H1 (cell line): ENCODE data around the gene ADPGK. TPM values are rescaled to one million over a fixed set of nuclear protein-coding genes. Genes with fewer than 3 reads are reported as not detected.
"Not testable (repeated sequence)": the region's sequence is repeated elsewhere in the genome, so short reads cannot be mapped to it uniquely, and the experiment has no call there.

ENCODE experiments used
- CTCF ChIA-PET: fragments of 300-600 bp; sonication (Branson Sonifier 250); formaldehyde crosslinking; loops from one replicate; lab custom pipeline; 2021; ENCODE audit not compliant: partially characterized antibody; lab: Charles Lee
- POLR2A ChIA-PET: fragments of 300-600 bp; sonication (Branson Sonifier 250); formaldehyde crosslinking; loops from one replicate; lab custom pipeline; 2021; ENCODE audit warnings: inconsistent platforms; ENCODE audit not compliant: partially characterized antibody; lab: Charles Lee
- DNase-seq, 2 experiments: peaks; one replicate each; pipeline versions ENCODE4 v3.0.0 to v3.0.0-alpha.2; 2010 to 2022; ENCODE audit warnings: low spot score in 2 of 2, low read depth in 1 of 2, mixed read lengths in 1 of 2
- FAIRE-seq: peaks from 2 replicates; lab custom pipeline; 2011; peaks lifted over from hg19 to GRCh38; lab: Jason Lieb, UNC
- H2AFZ ChIP-seq: 2 replicates; pipeline ENCODE4 v1.8.1; 2012; ENCODE audit warnings: low read length, inconsistent platforms
- H2AK5ac ChIP-seq: 2 replicates; pipeline ENCODE4 v1.6.1; 2013; ENCODE audit warnings: low read depth, low read length
- H2BK120ac ChIP-seq: replicated peaks from 2 replicates; pipeline ENCODE3; 2013; ENCODE audit warnings: low read depth, low read length, inconsistent platforms
- H2BK12ac ChIP-seq: 2 replicates; pipeline ENCODE4 v1.6.1; 2013; ENCODE audit warnings: low read depth, low read length
- H2BK15ac ChIP-seq: 2 replicates; pipeline ENCODE4 v1.6.1; 2013; ENCODE audit warnings: low read length
- H2BK20ac ChIP-seq: 2 replicates; pipeline ENCODE4 v1.6.1; 2013; ENCODE audit warnings: low read length
- H2BK5ac ChIP-seq: 2 replicates; pipeline ENCODE4 v1.6.1; 2013; ENCODE audit warnings: low read depth, low read length
- H3K14ac ChIP-seq: 2 replicates; pipeline ENCODE4 v1.6.1; 2013; ENCODE audit warnings: inconsistent platforms; ENCODE audit not compliant: insufficient read length
- H3K18ac ChIP-seq: 2 replicates; pipeline ENCODE4 v1.6.1; 2013; ENCODE audit warnings: low read length; ENCODE audit errors: extremely low read depth
- H3K23ac ChIP-seq: 2 replicates; pipeline ENCODE4 v1.6.1; 2013; ENCODE audit warnings: inconsistent platforms; ENCODE audit not compliant: insufficient read length
- H3K23me2 ChIP-seq: 2 replicates; pipeline ENCODE4 v1.6.1; 2013; ENCODE audit warnings: low read depth, low read length
- H3K27ac ChIP-seq: 2 replicates; pipeline ENCODE4 v1.6.1; 2011; ENCODE audit warnings: low read depth, low read length, inconsistent platforms
- H3K27me3 ChIP-seq, 4 experiments: replicated peaks in 1 of 4; 1 replicate in 1 of 4; 2 replicates in 3 of 4; pipeline versions ENCODE4 v1.6.1 to v1.8.1; 2011 to 2013; ENCODE audit warnings: low read length in 3 of 4, mild to moderate bottlenecking in 3 of 4, inconsistent platforms in 2 of 4, mixed read lengths in 2 of 4, moderate library complexity in 1 of 4; ENCODE audit not compliant: control insufficient read depth in 3 of 4, insufficient read depth in 3 of 4; ENCODE audit errors: extremely low read depth in 1 of 4
- H3K36me3 ChIP-seq, 4 experiments: 2 replicates each; pipeline versions ENCODE4 v1.6.1 to v1.8.1; 2011 to 2013; ENCODE audit warnings: mild to moderate bottlenecking in 4 of 4, low read length in 3 of 4, moderate library complexity in 2 of 4, control low read depth in 1 of 4, inconsistent platforms in 1 of 4; ENCODE audit not compliant: insufficient read depth in 4 of 4, control insufficient read depth in 2 of 4
- H3K4ac ChIP-seq: replicated peaks from 2 replicates; pipeline ENCODE3; 2013; ENCODE audit warnings: low read length, low read depth, mixed read lengths, inconsistent platforms; ENCODE audit not compliant: insufficient read length
- H3K4me1 ChIP-seq, 4 experiments: replicated peaks in 1 of 4; 1 replicate in 1 of 4; 2 replicates in 3 of 4; pipeline versions ENCODE4 v1.6.1 to v1.8.1; 2011 to 2013; ENCODE audit warnings: low read length in 3 of 4, inconsistent platforms in 2 of 4, mixed read lengths in 1 of 4; ENCODE audit not compliant: insufficient read depth in 4 of 4, control insufficient read depth in 3 of 4
- H3K4me2 ChIP-seq, 2 experiments: 2 replicates each; pipeline versions ENCODE4 v1.6.1 to v1.8.1; 2011 to 2013; ENCODE audit warnings: low read depth in 2 of 2, low read length in 2 of 2, control low read depth in 1 of 2, inconsistent platforms in 1 of 2, mild to moderate bottlenecking in 1 of 2; ENCODE audit not compliant: insufficient read depth in 1 of 2
- H3K4me3 ChIP-seq, 4 experiments: fragments of 200-600, 300-600 bp in 1 of 4; sonication (generic), shearing (Covaris generic), sonication (Bioruptor Twin) in 1 of 4; 2 replicates each; pipeline versions ENCODE4 v1.5.1 to v1.8.1; 2011 to 2016; ENCODE audit warnings: low read length in 4 of 4, low read depth in 3 of 4, control low read depth in 2 of 4, inconsistent platforms in 2 of 4, mild to moderate bottlenecking in 2 of 4, mixed read lengths in 1 of 4, moderate library complexity in 1 of 4; ENCODE audit not compliant: insufficient read depth in 2 of 4; ENCODE audit errors: extremely low read depth in 1 of 4
- H3K56ac ChIP-seq: replicated peaks from 2 replicates; pipeline ENCODE3; 2013; ENCODE audit warnings: low read depth, mild to moderate bottlenecking, mixed read lengths, low read length, inconsistent platforms; ENCODE audit not compliant: insufficient read length
- H3K79me1 ChIP-seq: 2 replicates; pipeline ENCODE4 v1.6.1; 2013; ENCODE audit warnings: low read depth, low read length, control low read depth
- H3K79me2 ChIP-seq, 2 experiments: 2 replicates each; pipeline versions ENCODE4 v1.6.1 to v1.8.1; 2012 to 2013; ENCODE audit warnings: low read length in 2 of 2, mild to moderate bottlenecking in 2 of 2, inconsistent platforms in 1 of 2; ENCODE audit not compliant: insufficient read depth in 2 of 2, control insufficient read depth in 1 of 2
- H3K9ac ChIP-seq, 4 experiments: replicated peaks in 1 of 4; 1 replicate in 1 of 4; 2 replicates in 3 of 4; pipeline versions ENCODE4 v1.6.1 to v1.8.1; 2011 to 2013; ENCODE audit warnings: low read depth in 3 of 4, low read length in 3 of 4, control low read depth in 2 of 4, mild to moderate bottlenecking in 2 of 4, moderate library complexity in 2 of 4, inconsistent platforms in 1 of 4; ENCODE audit errors: extremely low read depth in 1 of 4
- H3K9me3 ChIP-seq, 2 experiments: 2 replicates each; pipeline versions ENCODE4 v1.6.1 to v1.8.1; 2012 to 2013; ENCODE audit warnings: mild to moderate bottlenecking in 2 of 2, moderate library complexity in 2 of 2, control low read depth in 1 of 2, inconsistent platforms in 1 of 2, low read depth in 1 of 2, low read length in 1 of 2, mixed read lengths in 1 of 2; ENCODE audit not compliant: insufficient read depth in 2 of 2
- H4K20me1 ChIP-seq, 2 experiments: replicated peaks in 1 of 2; 2 replicates each; pipeline versions ENCODE3 to v1.8.1; 2011 to 2013; ENCODE audit warnings: inconsistent platforms in 2 of 2, low read length in 2 of 2, mild to moderate bottlenecking in 1 of 2; ENCODE audit not compliant: insufficient read depth in 2 of 2, control insufficient read depth in 1 of 2
- H4K5ac ChIP-seq: 2 replicates; pipeline ENCODE4 v1.6.1; 2013; ENCODE audit warnings: low read length, low read depth, mixed read lengths, inconsistent platforms; ENCODE audit not compliant: insufficient read length
- H4K8ac ChIP-seq: 2 replicates; pipeline ENCODE4 v1.8.0; 2013; ENCODE audit warnings: mild to moderate bottlenecking, moderate library complexity, low read length, inconsistent platforms; ENCODE audit not compliant: insufficient read depth; ENCODE audit errors: extremely low read depth
- H4K91ac ChIP-seq: replicated peaks from 2 replicates; pipeline ENCODE3; 2013; ENCODE audit warnings: low read length, mixed read lengths, inconsistent platforms; ENCODE audit not compliant: insufficient read length
- WGBS, 2 experiments: shearing (Covaris generic) in 1 of 2; methylation state at CpG; one replicate each; pipeline versions ENCODE4 v1.1.6 to v1.1.7; 2013 to 2015; ENCODE audit warnings: low lambda C conversion rate in 2 of 2, mixed read lengths in 2 of 2, inconsistent platforms in 1 of 2, low coverage in 1 of 2, missing lambda C conversion rate in 1 of 2; ENCODE audit not compliant: insufficient replicate concordance in 2 of 2, insufficient coverage in 1 of 2, insufficient read length in 1 of 2; ENCODE audit errors: extremely low coverage in 1 of 2, missing lambda C conversion rate in 1 of 2; 5-methylcytosine and 5-hydroxymethylcytosine counted together
- polyA plus RNA-seq, 7 experiments: library from polyadenylated mRNA; depleted of rRNA in 3 of 7; stranded (reverse) in 5 of 7; unstranded in 2 of 7; fragments of >200 nt in 5 of 7; fragments of 200-250 nt in 2 of 7; gene quantifications; 1 replicate in 5 of 7; 2 replicates in 1 of 7; 4 replicates in 1 of 7; pipeline versions ENCODE4 v1.2.1 to v1.2.3, GENCODE V29; 2011 to 2013; ENCODE audit warnings: missing spikeins in 2 of 7, mixed read lengths in 2 of 7
- total RNA-seq: library from RNA; stranded (reverse); fragmentation: NEBNext Ultra II Directional; extraction: Animal tissue kit (Norgen Biotek cat#: 25700); gene quantifications from 2 replicates; pipeline ENCODE4 v1.2.1, GENCODE V29; 2021

The ADPGK gene
- total and polyA plus RNA-seq, 2 of the 8 experiments (the other 6 are each of a cell fraction or from before 2014, with no cell fraction given), result 32.2 to 38.2 TPM

DNA sequence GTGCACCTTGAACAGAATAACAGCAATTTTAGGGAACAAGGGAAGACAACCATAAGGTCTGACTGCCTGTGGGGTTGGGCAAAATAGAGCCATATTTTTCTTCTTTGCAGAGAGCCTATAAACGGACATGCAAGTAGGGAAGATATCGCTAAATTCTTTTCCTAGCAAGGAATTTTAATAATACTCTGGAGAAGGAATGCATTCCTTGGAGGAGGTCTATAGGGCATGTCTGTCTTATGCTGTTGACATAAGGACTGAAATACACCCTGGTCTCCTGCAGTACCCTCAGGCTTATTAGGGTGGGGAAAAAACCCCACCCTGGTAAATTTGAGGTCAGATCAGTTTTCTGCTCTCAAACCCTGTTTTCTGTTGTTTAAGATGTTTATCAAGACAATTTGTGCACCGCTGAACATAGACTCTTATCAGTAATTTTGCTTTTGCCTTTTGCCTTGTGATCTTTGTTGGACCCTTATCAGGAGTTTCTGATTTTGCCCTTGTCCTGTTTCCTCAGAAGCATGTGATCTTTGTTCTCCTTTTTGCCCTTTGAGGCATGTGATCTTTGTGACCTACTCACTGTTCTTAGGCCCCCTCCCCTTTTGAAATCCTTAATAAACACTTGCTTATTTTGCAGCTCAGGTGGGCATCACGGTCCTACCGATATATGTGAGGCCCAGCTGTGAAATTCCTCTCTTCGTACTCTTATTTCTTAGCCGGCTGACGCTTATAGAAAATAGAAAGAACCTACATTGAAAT lies 74.8 kb downstream of the ADPGK start:
- not testable (repeated sequence) for H3K9ac ChIP-seq, H3K79me1 ChIP-seq, H3K36me3 ChIP-seq, H2AK5ac ChIP-seq, H2BK5ac ChIP-seq, H4K20me1 ChIP-seq, DNase-seq, H3K4me2 ChIP-seq, H3K4me1 ChIP-seq, H3K23me2 ChIP-seq, H2BK15ac ChIP-seq, FAIRE-seq, H3K27me3 ChIP-seq, H3K27ac ChIP-seq, H3K4ac ChIP-seq, H3K9me3 ChIP-seq, H4K8ac ChIP-seq, H3K4me3 ChIP-seq, H3K18ac ChIP-seq, H3K23ac ChIP-seq, H4K91ac ChIP-seq, H3K56ac ChIP-seq, H3K79me2 ChIP-seq, H2AFZ ChIP-seq, H4K5ac ChIP-seq, H2BK20ac ChIP-seq, H3K14ac ChIP-seq, H2BK12ac ChIP-seq, H2BK120ac ChIP-seq
- ChIA-PET CTCF (interaction anchor here (1.2 to 1.6 kb wide), 2 partner anchors 8 to 13 kb away, joined by 4 to 5 read pairs; no protein-coding TSS in a partner anchor), POLR2A (interaction anchor here (1.2 to 1.7 kb wide), 2 partner anchors 11 to 13 kb away, joined by 3 to 5 read pairs; no protein-coding TSS in a partner anchor)
- WGBS, 2 experiments, result 93% methylated on average over 8 of the region's 8 CpGs; no CpG with 5 or more reads in 1 of the 2 experiments
